Parathyroid adenoma (tissue), 2 donors: ENCODE results near the gene TCF25.

Source experiments
- H2AFZ ChIP-seq: fragments of 300-600 bp; sonication (generic); one replicate; pipeline ENCODE4 v1.7.0; 2017; ENCODE audit warnings: antibody characterized with exemption, mild to moderate bottlenecking
- H3K27ac ChIP-seq: fragments of 300-600 bp; sonication (generic); one replicate; pipeline ENCODE4 v1.7.0; 2017
- H3K27me3 ChIP-seq: fragments of 300-600 bp; sonication (generic); one replicate; pipeline ENCODE4 v1.7.0; 2017; ENCODE audit warnings: low read length; ENCODE audit not compliant: control insufficient read depth, insufficient read depth
- H3K36me3 ChIP-seq: fragments of 300-600 bp; sonication (generic); one replicate; pipeline ENCODE4 v1.7.0; 2017; ENCODE audit warnings: low read length; ENCODE audit not compliant: control insufficient read depth, insufficient read depth
- H3K4me1 ChIP-seq: fragments of 300-600 bp; sonication (generic); one replicate; pipeline ENCODE4 v1.7.0; 2017; ENCODE audit warnings: control low read depth
- H3K4me2 ChIP-seq: fragments of 300-600 bp; sonication (generic); one replicate; pipeline ENCODE4 v1.7.0; 2017; ENCODE audit warnings: low read length
- H3K4me3 ChIP-seq: fragments of 300-600 bp; sonication (generic); one replicate; pipeline ENCODE4 v1.7.0; 2017; ENCODE audit warnings: low read depth, low read length
- H3K79me2 ChIP-seq: fragments of 300-600 bp; sonication (generic); one replicate; pipeline ENCODE4 v1.7.0; 2017; ENCODE audit warnings: control low read depth
- H3K9ac ChIP-seq: fragments of 300-600 bp; sonication (generic); one replicate; pipeline ENCODE4 v1.7.0; 2017; ENCODE audit warnings: mild to moderate bottlenecking
- H3K9me3 ChIP-seq: fragments of 300-600 bp; sonication (generic); one replicate; pipeline ENCODE4 v1.7.0; 2017; ENCODE audit warnings: low read length; ENCODE audit not compliant: control insufficient read depth
- CTCF ChIP-seq: fragments of 300-600 bp; sonication (generic); IDR thresholded peaks from one replicate; pipeline ENCODE4 v1.7.0; 2017; ENCODE audit warnings: antibody characterized with exemption, mild to moderate bottlenecking
- donor health status: primary hyperparathyroidism.

Gene TCF25

GRCh38 chr16:89858973-89859614, 14.3 kb upstream of the TCF25 start:
- Histone ChIP-seq H2AFZ (no peak overlapping the region), H3K36me3 (no peaks in the 10 kb centered on the region), H3K4me3 (no peak overlapping the region), H3K9me3 (no peaks in the 10 kb centered on the region), H3K9ac (no peak overlapping the region), H3K27me3 (no peaks in the 10 kb centered on the region), H3K4me1 (no peaks in the 10 kb centered on the region), H3K79me2 (no peaks in the 10 kb centered on the region), H3K4me2 (no peak overlapping the region), H3K27ac (no peak overlapping the region)
- no peak for TF ChIP-seq CTCF

GRCh38 chr16:89859615-89860007, 13.8 kb upstream of the TCF25 start:
- H3K9me3 ChIP-seq: no peaks in the 10 kb centered on the region
- no peak overlapping the region for H3K4me3 ChIP-seq
- no peak overlapping the region for H3K4me2 ChIP-seq
- H3K27ac ChIP-seq: no peak overlapping the region
- no peaks in the 10 kb centered on the region for H3K36me3 ChIP-seq
- H3K9ac ChIP-seq: no peak overlapping the region
- no peaks in the 10 kb centered on the region for H3K4me1 ChIP-seq
- H3K27me3 ChIP-seq: no peaks in the 10 kb centered on the region
- TF ChIP-seq CTCF: no peak
- H3K79me2 ChIP-seq: no peaks in the 10 kb centered on the region
- no peak overlapping the region for H2AFZ ChIP-seq

- H3K27ac ChIP-seq: no peak overlapping the region
- H3K9ac ChIP-seq: no peak overlapping the region
- peak; percentile 99 for TF ChIP-seq CTCF
- H3K79me2 ChIP-seq: no peaks in the 10 kb centered on the region
- no peak overlapping the region for H3K4me2 ChIP-seq
- no peaks in the 10 kb centered on the region for H3K4me1 ChIP-seq
- no peaks in the 10 kb centered on the region for H3K9me3 ChIP-seq
- no peak overlapping the region for H3K4me3 ChIP-seq
- no peak overlapping the region for H2AFZ ChIP-seq
- H3K36me3 ChIP-seq: no peaks in the 10 kb centered on the region
- no peaks in the 10 kb centered on the region for H3K27me3 ChIP-seq
Observed at GRCh38 chr16:89860747-89861304, 12.6 kb upstream of the TCF25 start.

GRCh38 chr16:89861648-89862047, 11.7 kb upstream of the TCF25 start:
- H3K27ac ChIP-seq: no peak overlapping the region
- no peaks in the 10 kb centered on the region for H3K9me3 ChIP-seq
- no peak for TF ChIP-seq CTCF
- H3K4me3 ChIP-seq: no peak overlapping the region
- no peak overlapping the region for H3K4me2 ChIP-seq
- H3K9ac ChIP-seq: no peak overlapping the region
- H3K36me3 ChIP-seq: no peaks in the 10 kb centered on the region
- H3K27me3 ChIP-seq: no peaks in the 10 kb centered on the region
- no peaks in the 10 kb centered on the region for H3K79me2 ChIP-seq
- H2AFZ ChIP-seq: no peak overlapping the region
- no peaks in the 10 kb centered on the region for H3K4me1 ChIP-seq

- Histone ChIP-seq H3K9ac (no peak overlapping the region), H3K9me3 (no peaks in the 10 kb centered on the region), H3K4me2 (no peak overlapping the region), H3K4me3 (no peak overlapping the region), H3K79me2 (no peaks in the 10 kb centered on the region), H3K4me1 (no peaks in the 10 kb centered on the region), H3K27ac (no peak overlapping the region), H3K36me3 (no peaks in the 10 kb centered on the region), H2AFZ (no peak overlapping the region), H3K27me3 (no peaks in the 10 kb centered on the region)
- no peak for TF ChIP-seq CTCF
Observed at GRCh38 chr16:89862732-89863131, 10.7 kb upstream of the TCF25 start.
